IPS-18a (cell line): Measurements from ENCODE around the gene POU2F1.

Experiments used
- H3K27ac ChIP-seq: one replicate; pipeline ENCODE4 v1.5.1; 2013; ENCODE audit warnings: low read length
- H3K27me3 ChIP-seq: one replicate; pipeline ENCODE4 v1.6.1; 2013; ENCODE audit warnings: mild to moderate bottlenecking, low read length; ENCODE audit not compliant: control insufficient read depth, insufficient read depth
- H3K36me3 ChIP-seq: one replicate; pipeline ENCODE4 v1.6.1; 2013; ENCODE audit warnings: low read depth, low read length; ENCODE audit not compliant: control insufficient read depth
- H3K4me1 ChIP-seq: one replicate; pipeline ENCODE4 v1.6.1; 2013; ENCODE audit warnings: low read depth, low read length; ENCODE audit not compliant: control insufficient read depth
- H3K4me3 ChIP-seq: one replicate; pipeline ENCODE4 v1.5.1; 2013; ENCODE audit warnings: low read length
- H3K9ac ChIP-seq: one replicate; pipeline ENCODE4 v1.6.1; 2013; ENCODE audit warnings: mild to moderate bottlenecking, low read length, moderate library complexity
- H3K9me3 ChIP-seq: one replicate; pipeline ENCODE4 v1.6.1; 2013; ENCODE audit warnings: low read depth, low read length; ENCODE audit not compliant: control insufficient read depth

The POU2F1 gene

DNA sequence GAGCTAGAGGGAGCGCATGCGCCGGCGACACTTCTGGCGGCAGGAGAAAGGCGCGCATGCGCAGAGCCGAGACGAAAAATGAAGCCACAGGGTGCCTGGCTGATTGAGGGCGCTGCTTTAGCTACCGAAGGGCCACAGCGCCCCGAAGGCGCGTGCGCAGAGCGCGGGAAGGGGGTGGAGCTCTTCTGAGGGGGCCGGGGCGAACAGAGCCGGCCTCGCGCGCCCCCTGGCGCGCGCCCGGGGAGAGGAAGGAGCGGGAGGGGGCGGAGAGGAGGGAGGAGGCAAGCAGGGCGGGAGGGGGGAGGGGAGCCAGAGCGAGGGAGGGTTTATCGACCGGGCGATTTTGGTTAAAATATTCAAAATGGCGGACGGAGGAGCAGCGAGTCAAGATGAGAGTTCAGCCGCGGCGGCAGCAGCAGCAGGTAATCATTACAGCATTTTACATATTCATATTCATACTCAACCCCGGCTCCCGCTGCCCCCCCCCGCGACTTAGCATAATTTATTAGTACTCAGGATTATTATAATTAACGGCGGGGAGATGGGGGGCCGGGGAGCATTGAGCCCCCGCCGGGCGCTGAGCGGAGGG lies at the start of gene POU2F1:
Gene POU2F1, plus strand, starts transcription at position 350 of the 589 bp plus-strand sequence. Its CDS starts 12 bp downstream, at position 362.
- Histone ChIP-seq H3K36me3 (no peaks in the 10 kb centered on the region), H3K27me3 (no peaks in the 10 kb centered on the region), H3K4me3 (peak within 1 kb of the TSS; percentile 70), H3K4me1 (peaks cover 36% of the 10 kb centered on the region), H3K27ac (peak within 1 kb of the TSS; percentile 100), H3K9ac (peak within 1 kb of the TSS; percentile 96), H3K9me3 (no peaks in the 10 kb centered on the region)

DNA sequence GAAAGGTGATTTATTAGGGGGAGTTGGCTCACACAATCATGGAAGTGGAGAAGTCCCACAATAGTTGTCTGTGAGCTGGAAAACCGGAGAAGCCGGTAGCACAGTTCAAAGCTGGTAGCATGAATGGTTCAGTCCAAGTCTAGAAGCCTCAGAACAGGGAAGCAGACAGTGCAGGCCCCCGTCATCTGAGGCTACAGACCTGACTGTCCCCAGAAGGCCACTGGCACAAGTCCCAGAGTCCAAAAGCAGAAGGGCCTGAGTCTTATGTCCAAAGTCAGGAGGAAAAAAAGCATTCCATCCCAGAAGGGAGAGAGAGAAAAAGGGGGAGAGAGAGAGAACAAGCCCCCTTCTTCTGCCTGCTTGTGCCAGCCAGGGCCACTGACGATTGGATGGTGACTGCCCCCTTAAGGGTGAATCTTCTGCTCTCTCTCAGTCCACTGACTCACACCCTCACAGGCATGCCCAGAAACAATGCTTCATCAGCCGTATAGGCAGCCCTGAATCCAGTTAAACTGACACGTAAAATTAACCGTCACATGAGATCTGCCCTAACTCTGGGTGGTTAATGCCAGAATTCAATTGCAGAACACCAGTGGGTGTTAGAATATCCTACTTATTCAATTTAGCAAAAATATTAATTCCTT lies 49.3 kb upstream of the POU2F1 start:
- no peaks in the 10 kb centered on the region for H3K9me3 ChIP-seq
- H3K4me1 ChIP-seq, result peaks cover 21% of the 10 kb centered on the region
- H3K9ac ChIP-seq, result no peak overlapping the region

DNA sequence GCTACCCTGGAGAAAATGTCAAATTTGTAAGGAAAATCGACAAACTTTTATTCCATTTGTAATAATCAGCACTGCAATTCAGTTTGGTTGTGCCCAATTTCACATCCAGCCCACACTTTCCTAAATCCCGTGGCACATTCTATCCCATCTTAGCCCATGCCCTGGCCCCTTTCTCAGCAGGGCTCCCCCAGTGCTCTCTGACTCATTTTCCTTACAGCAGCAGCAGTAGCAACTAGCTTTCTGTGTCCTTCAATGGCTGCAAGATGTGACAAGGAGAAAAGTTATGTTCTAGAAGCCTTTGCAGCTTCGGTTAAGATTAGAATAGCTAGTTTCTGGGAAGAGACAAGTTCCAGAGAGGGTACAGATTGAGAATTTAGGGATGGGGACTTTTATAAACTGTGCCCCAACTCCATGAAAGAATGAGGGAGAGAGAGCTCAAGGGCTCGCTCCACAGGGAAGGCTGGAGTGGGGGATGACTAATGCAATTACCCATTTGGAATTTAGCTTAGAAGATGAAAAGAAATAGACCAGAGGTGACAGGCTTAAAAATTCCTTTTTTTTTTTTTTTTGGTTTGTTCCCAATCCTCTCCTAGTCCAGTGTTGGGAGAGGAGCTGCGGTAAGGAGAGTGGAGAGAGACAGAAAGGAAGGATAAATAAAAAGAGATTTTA lies 47.0 kb upstream of the POU2F1 start:
- Histone ChIP-seq H3K27ac (no peak overlapping the region), H3K9ac (no peak overlapping the region), H3K4me3 (no peak overlapping the region), H3K36me3 (no peaks in the 10 kb centered on the region), H3K9me3 (no peaks in the 10 kb centered on the region), H3K27me3 (no peaks in the 10 kb centered on the region), H3K4me1 (peaks cover 15% of the 10 kb centered on the region)

More for the DNA sequence above, 49.3 kb upstream of the POU2F1 start:
- H3K36me3 ChIP-seq, result no peaks in the 10 kb centered on the region
- H3K27me3 ChIP-seq, result no peaks in the 10 kb centered on the region
- H3K4me3 ChIP-seq, result no peak overlapping the region
- no peak overlapping the region for H3K27ac ChIP-seq

DNA sequence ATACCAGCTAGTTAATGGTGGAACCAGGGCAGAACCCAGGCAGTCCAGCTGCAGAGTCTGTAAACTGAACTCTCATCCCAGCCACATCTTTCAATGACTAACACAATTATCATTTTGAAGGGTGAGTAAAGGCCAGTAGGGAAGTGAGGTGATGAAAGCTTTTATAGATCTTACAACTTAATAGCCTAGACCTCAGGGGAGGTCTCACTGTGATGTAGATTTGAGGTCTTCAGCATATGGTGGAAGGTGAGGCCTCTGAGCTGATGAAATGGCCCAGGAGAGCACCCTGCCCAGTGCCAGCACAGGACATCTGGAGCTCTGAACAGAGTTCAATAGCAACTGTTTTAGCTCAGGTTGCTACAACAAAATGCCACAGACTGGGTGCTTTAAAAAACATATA lies 44.8 kb upstream of the POU2F1 start:
- Histone ChIP-seq H3K36me3 (no peaks in the 10 kb centered on the region), H3K9me3 (no peaks in the 10 kb centered on the region), H3K27me3 (no peaks in the 10 kb centered on the region), H3K4me3 (no peak overlapping the region), H3K27ac (no peak overlapping the region), H3K9ac (no peak overlapping the region), H3K4me1 (peaks cover 15% of the 10 kb centered on the region)

DNA sequence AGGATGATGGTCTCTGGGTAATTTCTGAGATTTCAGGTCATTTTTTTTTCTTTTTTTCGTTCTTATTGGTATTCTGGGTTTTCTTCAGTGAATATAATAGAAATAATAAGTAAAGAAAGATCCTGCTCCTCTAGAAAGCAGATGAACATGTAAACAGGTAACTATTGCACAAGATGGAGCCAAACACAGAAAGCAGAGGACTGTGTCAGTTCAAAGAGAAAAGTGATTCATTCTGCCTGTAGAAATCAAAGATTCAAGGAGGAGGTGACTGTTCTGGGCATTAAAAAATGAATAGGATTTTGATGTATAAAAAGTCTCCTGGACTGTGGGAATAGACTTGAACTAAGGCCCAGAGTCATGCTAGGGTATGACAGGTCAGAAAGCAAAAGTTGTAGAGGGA lies 41.9 kb upstream of the POU2F1 start:
- H3K4me1 ChIP-seq, result peaks cover 9% of the 10 kb centered on the region
- H3K27me3 ChIP-seq, result no peaks in the 10 kb centered on the region
- H3K27ac ChIP-seq, result no peak overlapping the region
- no peaks in the 10 kb centered on the region for H3K9me3 ChIP-seq
- H3K36me3 ChIP-seq, result no peaks in the 10 kb centered on the region
- no peak overlapping the region for H3K4me3 ChIP-seq
- no peak overlapping the region for H3K9ac ChIP-seq

DNA sequence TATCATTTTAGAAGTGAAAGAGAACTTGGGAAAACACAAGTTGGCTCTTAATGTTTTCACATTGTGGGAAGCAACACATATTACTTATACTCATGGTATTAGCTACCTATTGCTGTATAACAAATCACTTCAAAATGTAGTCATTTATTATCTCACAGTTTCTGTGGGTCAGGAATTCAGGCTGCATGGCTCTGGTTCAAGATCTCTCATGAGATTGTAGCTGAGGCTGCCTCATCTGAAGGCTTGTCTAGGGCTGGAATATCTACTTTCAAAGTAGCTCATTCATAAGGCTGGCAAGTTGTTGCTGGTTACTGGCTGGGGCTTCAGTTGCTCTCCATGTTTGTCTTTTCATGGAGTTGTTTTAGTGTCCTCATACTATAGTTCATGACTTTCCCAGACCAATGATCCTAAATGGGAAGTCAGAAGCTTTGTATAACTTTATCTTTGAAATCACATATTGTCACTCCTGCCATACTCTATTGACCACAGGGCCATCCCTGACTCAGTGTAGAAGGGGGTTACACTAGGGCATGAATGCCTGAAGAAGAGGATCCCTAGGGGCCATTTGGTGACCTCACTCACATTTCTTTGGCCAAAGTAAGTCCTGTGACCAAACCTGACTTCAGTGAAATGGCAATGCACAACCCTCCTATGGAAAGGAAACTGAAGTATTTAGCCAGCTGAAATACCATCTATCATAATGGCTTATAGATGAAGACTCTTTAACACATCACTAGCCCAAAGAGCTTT lies 37.9 kb upstream of the POU2F1 start:
- Histone ChIP-seq H3K9me3 (no peaks in the 10 kb centered on the region), H3K27ac (no peak overlapping the region), H3K4me1 (no peaks in the 10 kb centered on the region), H3K27me3 (no peaks in the 10 kb centered on the region), H3K36me3 (no peaks in the 10 kb centered on the region), H3K9ac (no peak overlapping the region), H3K4me3 (no peak overlapping the region)

DNA sequence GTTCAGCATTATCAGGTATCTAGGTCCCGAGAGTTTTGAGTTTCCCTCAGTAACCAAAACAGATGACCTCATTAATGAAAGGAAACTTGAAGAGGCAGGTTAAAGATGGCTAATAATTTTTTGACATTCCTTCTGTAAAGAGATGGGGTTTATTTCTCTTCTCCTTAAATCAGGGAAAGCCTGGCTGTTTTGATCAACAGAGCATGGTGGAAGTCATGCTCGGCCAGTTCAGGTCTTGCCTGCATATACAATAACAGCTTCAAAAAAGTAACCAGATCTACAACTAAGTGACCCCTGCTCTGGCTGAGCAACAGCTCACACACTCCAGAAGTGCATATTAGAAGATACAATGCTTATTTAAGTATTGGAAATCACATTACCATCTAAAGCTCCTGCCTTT lies 36.6 kb upstream of the POU2F1 start:
- Histone ChIP-seq H3K4me1 (no peaks in the 10 kb centered on the region), H3K9me3 (no peaks in the 10 kb centered on the region), H3K27ac (no peak overlapping the region), H3K9ac (no peak overlapping the region), H3K27me3 (no peaks in the 10 kb centered on the region), H3K36me3 (no peaks in the 10 kb centered on the region), H3K4me3 (no peak overlapping the region)

DNA sequence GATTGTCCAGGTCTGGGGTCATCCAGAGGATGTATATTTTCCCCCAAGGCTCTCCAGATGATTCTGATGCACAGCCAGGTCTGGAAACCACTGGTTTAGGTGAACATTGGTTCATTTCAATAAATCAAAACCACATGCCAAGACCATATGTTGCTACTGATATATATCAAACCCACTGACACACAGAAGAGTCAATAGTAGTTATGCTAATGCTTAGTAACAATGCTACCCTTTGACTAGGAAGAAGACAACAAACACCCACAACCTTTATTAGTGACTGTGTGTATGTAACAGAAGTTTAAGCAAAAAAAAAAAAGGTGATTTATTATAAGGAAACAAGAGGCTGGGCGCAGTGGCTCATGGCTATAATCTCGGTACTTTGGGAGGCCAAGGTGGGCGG lies 35.6 kb upstream of the POU2F1 start:
- Histone ChIP-seq H3K4me1 (no peaks in the 10 kb centered on the region), H3K9ac (no peak overlapping the region), H3K36me3 (no peaks in the 10 kb centered on the region), H3K27ac (no peak overlapping the region), H3K27me3 (no peaks in the 10 kb centered on the region), H3K9me3 (no peaks in the 10 kb centered on the region), H3K4me3 (no peak overlapping the region)

DNA sequence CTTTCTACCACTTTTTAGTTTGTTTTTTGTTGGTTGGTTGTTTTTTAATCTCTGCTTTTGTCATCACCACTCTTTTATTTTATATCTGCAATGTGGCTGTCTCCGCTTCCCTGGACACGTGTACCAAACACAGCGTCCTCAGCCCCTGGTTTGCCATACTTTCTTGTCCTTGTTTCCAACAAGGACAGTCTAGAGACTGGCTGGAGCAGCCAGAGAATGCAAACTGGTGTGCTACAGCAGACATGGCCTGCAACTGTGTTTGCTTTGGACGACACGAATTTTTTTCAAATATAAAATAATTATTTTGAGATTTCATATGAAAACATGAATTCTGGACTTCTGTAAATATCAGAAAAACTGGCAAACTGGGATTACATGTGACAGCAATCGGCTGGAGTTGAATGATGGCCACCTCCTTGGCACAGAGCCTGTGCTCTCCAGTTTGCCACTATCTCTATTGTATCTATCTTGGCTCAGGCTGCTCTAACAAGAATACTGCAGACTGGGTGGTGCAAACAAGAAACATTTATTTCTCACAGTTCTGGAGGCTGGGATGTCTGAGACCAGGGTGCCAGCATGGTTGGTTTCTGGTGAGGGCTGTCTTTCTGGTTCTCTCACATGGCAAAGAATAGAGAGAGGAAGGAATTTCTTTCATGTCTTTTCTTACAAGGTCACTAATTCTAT lies 34.6 kb upstream of the POU2F1 start:
- no peaks in the 10 kb centered on the region for H3K4me1 ChIP-seq
- no peaks in the 10 kb centered on the region for H3K9me3 ChIP-seq
- H3K27ac ChIP-seq, result no peak overlapping the region
- no peaks in the 10 kb centered on the region for H3K36me3 ChIP-seq
- no peaks in the 10 kb centered on the region for H3K27me3 ChIP-seq
- no peak overlapping the region for H3K4me3 ChIP-seq
- no peak overlapping the region for H3K9ac ChIP-seq

DNA sequence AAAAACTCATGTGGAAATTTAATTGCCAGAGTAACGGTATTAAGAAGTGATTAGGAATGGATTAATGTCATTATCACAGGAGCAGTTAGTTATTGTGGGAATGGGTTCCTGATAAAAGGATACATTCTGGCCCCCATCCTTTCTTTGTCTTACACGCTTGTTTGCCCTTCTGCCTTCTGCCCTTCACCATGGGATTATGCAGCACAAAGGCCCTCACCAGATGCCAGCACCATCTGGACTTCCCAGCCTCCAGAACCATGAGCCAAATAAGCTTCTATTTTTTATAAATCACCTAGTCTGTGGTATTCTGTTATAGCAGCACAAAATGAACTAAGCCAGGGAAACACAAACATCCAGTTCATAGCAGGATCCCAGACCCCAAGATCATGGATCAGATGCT lies 33.9 kb upstream of the POU2F1 start:
- Histone ChIP-seq H3K36me3 (no peaks in the 10 kb centered on the region), H3K4me1 (no peaks in the 10 kb centered on the region), H3K27me3 (no peaks in the 10 kb centered on the region), H3K9ac (no peak overlapping the region), H3K4me3 (no peak overlapping the region), H3K9me3 (no peaks in the 10 kb centered on the region), H3K27ac (no peak overlapping the region)

DNA sequence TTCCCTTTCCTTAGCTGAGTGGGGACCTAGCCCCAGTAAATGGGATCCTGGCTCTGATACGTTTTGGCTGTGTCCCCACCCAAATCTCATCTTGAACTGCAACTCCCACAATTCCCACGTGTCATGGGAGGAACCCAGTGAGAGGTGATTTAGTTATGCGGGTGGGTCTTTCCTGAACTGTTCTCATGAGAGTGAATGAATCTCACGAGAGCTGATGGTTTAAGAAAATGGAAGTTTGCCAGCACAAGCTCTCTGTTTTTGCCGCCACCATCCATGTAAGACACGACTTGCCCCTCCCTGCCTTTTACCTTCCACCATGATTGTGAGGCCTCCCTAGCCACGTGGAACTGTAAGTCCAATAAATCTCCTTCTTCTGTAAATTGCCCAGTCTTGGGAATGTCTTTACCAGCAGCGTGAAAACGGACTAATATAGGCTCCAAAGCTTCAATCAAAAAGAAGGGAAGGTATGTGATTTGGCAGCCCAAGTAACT lies 29.9 kb upstream of the POU2F1 start:
- no peak overlapping the region for H3K27ac ChIP-seq
- H3K4me1 ChIP-seq, result peaks cover 2% of the 10 kb centered on the region
- no peaks in the 10 kb centered on the region for H3K36me3 ChIP-seq
- no peaks in the 10 kb centered on the region for H3K27me3 ChIP-seq
- H3K9ac ChIP-seq, result no peak overlapping the region
- H3K4me3 ChIP-seq, result no peak overlapping the region
- H3K9me3 ChIP-seq, result no peaks in the 10 kb centered on the region
